ENCODE measurements around the gene ADARB2. TPM values are rescaled to one million over a fixed set of nuclear protein-coding genes. Genes with fewer than 3 reads are reported as not detected.

The ADARB2 gene
- total and polyA plus RNA-seq, 2 experiments from 2014 or later, result 1.6 to 3.1 TPM

DNA sequence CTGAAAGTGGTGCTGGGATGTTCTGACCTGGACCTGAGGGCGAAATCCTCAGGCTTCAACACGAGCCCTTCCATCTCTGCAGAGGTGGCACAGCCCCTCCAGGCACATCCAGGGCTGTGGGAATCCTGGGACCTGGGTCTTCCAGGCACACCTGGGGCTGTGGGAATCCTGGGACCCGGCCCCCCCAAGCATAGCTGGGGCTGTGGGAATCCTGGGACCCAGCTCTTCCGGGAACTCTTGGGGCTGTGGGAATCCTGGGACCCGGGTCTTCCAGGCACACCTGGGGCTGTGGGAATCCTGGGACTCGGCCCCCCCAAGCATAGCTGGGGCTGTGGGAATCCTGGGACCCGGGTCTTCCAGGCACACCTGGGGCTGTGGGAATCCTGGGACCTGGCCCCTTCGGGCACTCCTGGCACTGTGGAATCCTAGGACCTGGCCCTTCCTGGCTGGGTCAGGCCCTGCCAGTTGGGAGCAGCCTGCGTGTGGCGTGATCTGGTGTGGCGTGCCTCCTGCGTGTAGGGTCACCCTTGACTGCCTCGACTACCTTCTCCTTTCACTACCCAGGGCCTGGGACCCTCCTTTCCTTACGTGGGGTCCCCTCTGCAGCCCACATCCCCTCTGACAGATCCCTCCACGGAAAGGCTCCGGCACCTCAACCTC lies 557.1 kb downstream of the ADARB2 start:
- H3K36me3 ChIP-seq, result no peaks in the 10 kb centered on the region
- H3K9me3 ChIP-seq (ENCODE audit: low read depth), result no peaks in the 10 kb centered on the region
- no peak overlapping the region for H3K4me3 ChIP-seq
- H3K4me1 ChIP-seq (ENCODE audit: low read depth), result no peaks in the 10 kb centered on the region
- H3K27ac ChIP-seq, result no peak overlapping the region
- no peaks in the 10 kb centered on the region for H3K27me3 ChIP-seq
- no peak for DNase-seq (ENCODE audit: low read depth in 1 of 2, low spot score in 1 of 2)
- TF ChIP-seq, protein P1, sequence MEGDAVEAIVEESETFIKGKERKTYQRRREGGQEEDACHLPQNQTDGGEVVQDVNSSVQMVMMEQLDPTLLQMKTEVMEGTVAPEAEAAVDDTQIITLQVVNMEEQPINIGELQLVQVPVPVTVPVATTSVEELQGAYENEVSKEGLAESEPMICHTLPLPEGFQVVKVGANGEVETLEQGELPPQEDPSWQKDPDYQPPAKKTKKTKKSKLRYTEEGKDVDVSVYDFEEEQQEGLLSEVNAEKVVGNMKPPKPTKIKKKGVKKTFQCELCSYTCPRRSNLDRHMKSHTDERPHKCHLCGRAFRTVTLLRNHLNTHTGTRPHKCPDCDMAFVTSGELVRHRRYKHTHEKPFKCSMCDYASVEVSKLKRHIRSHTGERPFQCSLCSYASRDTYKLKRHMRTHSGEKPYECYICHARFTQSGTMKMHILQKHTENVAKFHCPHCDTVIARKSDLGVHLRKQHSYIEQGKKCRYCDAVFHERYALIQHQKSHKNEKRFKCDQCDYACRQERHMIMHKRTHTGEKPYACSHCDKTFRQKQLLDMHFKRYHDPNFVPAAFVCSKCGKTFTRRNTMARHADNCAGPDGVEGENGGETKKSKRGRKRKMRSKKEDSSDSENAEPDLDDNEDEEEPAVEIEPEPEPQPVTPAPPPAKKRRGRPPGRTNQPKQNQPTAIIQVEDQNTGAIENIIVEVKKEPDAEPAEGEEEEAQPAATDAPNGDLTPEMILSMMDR (IDR thresholded peaks at IDR 0.05; ENCODE audit: low read depth, low read length), result no peak

DNA sequence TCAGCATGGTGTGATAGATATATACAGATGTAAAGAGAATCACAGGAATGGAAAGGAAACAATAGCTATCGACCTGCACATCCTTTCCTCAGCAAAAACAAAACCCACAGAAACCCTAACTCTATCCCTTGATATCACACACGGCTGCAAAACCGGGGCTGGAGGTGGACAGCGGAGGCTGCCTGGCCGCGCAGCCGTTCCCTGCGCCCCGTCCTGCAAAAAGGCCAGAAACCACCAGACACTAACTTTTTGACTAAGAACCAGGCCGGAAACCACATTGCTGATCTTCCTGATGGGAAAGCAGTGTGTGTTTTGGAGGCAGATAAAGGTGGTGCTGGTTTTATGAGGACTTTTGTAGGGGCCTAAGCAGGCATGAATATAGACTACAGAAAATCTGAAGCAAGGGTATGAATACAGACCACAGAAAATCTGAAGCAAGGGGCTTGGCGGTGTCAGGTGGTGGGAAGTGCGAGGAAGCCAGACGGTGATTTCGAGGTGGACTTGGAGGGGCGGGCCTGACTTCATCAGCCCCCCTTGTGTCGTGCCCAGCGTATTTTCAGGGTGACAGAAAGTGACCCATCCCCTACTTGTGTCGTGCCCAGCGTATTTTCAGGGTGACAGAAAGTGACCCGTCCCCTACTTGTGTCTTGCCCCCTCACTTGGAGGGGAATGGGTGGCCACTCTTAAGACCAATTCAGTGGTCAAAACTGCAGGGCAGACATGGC lies 557.8 kb downstream of the ADARB2 start:
- no peak for DNase-seq (ENCODE audit: low read depth in 1 of 2, low spot score in 1 of 2)
- Histone ChIP-seq H3K27me3 (no peaks in the 10 kb centered on the region), H3K4me1 (ENCODE audit: low read depth) (no peaks in the 10 kb centered on the region), H3K27ac (no peak overlapping the region), H3K36me3 (no peaks in the 10 kb centered on the region), H3K4me3 (no peak overlapping the region), H3K9me3 (ENCODE audit: low read depth) (no peaks in the 10 kb centered on the region)
- TF ChIP-seq, protein P1 (IDR thresholded peaks at IDR 0.05; ENCODE audit: low read depth, low read length), result no peak

DNA sequence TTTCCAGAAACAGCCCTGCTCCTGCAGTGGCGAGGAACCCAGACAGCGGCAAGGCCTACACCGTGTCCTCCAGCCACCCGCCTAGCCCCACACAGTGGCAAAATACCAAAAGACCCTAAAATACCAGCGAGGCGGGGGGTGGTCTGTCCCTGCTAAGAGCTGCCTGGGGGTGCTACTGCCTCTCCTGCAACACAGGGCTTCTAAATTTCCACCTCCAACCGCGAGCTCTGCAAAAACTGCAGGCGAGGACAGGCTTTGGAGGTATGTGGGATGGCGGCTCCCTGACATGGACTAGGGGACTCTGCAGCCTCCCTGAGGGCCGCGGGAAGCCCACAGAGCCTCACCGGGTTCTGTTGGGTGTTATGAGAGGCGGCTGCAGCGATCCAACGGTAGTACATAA lies 558.8 kb downstream of the ADARB2 start:
- no peak for DNase-seq (ENCODE audit: low read depth in 1 of 2, low spot score in 1 of 2)
- Histone ChIP-seq H3K4me3 (no peak overlapping the region), H3K27ac (no peak overlapping the region), H3K9me3 (ENCODE audit: low read depth) (no peaks in the 10 kb centered on the region), H3K4me1 (ENCODE audit: low read depth) (no peaks in the 10 kb centered on the region), H3K36me3 (no peaks in the 10 kb centered on the region), H3K27me3 (no peaks in the 10 kb centered on the region)
- TF ChIP-seq, protein P1 (IDR thresholded peaks at IDR 0.05; ENCODE audit: low read depth, low read length), result no peak

DNA sequence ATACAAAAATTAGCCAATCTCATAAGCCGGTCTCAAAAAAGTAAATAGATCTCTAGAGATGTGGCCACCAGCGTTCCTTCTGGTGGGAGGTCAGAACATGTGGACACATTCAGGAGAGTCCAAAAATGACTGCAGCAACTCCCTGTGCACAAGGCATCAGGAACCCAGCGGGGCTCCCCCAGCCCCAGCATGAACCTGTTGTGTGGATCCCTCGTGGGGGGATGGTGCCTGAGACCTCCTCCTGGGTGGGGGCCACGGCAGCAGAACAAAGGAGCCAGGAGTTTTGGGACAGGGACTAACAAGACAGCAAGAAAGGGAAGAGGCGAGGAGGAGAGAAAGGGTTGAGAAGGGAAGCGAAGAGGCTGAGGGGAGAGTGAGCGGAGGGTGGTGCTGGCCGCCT lies 559.4 kb downstream of the ADARB2 start:
- Histone ChIP-seq H3K27ac (no peak overlapping the region), H3K4me3 (no peak overlapping the region), H3K36me3 (no peaks in the 10 kb centered on the region), H3K9me3 (ENCODE audit: low read depth) (no peaks in the 10 kb centered on the region), H3K27me3 (no peaks in the 10 kb centered on the region), H3K4me1 (ENCODE audit: low read depth) (no peaks in the 10 kb centered on the region)
- DNase-seq (ENCODE audit: low read depth in 1 of 2, low spot score in 1 of 2), result no peak
- TF ChIP-seq, protein P1 (IDR thresholded peaks at IDR 0.05; ENCODE audit: low read depth, low read length), result no peak

DNA sequence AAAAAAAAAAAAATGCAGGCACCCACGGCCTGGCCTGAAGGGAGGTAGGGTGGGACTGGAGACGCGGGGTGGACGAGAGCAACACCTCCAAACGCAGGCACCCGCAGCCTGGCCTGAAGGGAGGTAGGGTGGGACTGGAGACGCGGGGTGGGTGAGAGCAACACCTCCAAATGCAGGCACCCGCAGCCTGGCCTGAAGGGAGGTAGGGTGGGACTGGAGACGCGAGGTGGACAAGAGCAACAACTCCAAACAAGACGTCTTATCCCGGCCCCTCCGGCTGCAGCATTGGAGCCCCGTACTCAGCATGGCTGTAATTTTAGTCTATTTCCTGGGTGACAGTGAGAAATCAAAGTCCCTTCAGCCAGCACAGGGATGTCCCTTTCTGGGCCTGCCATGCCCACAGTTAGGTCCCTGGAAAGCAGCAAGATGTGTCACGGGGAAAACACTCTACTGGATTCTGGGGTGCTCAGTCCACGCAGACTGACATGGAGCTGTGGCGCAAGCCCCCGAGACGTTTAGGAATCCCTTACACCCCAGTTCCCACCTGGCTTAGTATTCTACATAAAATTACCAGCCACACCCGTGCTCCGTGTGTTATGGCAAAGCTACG lies 561.3 kb downstream of the ADARB2 start:
- H3K36me3 ChIP-seq, result no peaks in the 10 kb centered on the region
- no peak for DNase-seq (ENCODE audit: low read depth in 1 of 2, low spot score in 1 of 2)
- H3K4me3 ChIP-seq, result no peak overlapping the region
- H3K9me3 ChIP-seq (ENCODE audit: low read depth), result no peaks in the 10 kb centered on the region
- H3K27ac ChIP-seq, result no peak overlapping the region
- H3K27me3 ChIP-seq, result no peaks in the 10 kb centered on the region
- H3K4me1 ChIP-seq (ENCODE audit: low read depth), result no peaks in the 10 kb centered on the region
- TF ChIP-seq, protein P1 (IDR thresholded peaks at IDR 0.05; ENCODE audit: low read depth, low read length), result no peak
